Measurements from ENCODE around the gene TPO.

GRCh38 chr2:1458432-1458831 is 45.2 kb downstream of the TPO start:
- TF ChIP-seq CTCF (IDR thresholded peaks at IDR 0.05) (no peak), POLR2A (IDR thresholded peaks at IDR 0.05) (no peak), EP300 (IDR thresholded peaks at IDR 0.05) (no peak)
